Heart right ventricle (tissue), 16 donors: ENCODE data around the gene TYROBP. TPM values are rescaled to one million over a fixed set of nuclear protein-coding genes. Genes with fewer than 3 reads are reported as not detected.
A peak's percentile ranks its signal among the peaks of the same experiment; 100 is the strongest.

Source experiments
- ATAC-seq, 8 donors: fragments of 200-7000 bp; cut with Tn5 transposase; one replicate each; pipeline ENCODE4 v1.9.1; 2020; ENCODE audit warnings: mild to moderate bottlenecking in 8 of 8, moderate library complexity in 8 of 8, moderate number of reproducible peaks in 1 of 8
- DNase-seq, 2 donors: peaks; one replicate each; pipeline ENCODE4 v3.0.0-alpha.2; 2020
- H3K27ac ChIP-seq, 10 donors: fragments of 200-600 bp; sonication (generic) in 2 of 10; one replicate each; pipeline versions ENCODE4 v1.5.0 to v1.8.0; 2020 to 2022; ENCODE audit warnings: mild to moderate bottlenecking in 3 of 10
- H3K27me3 ChIP-seq, 7 donors: fragments of 200-600 bp; one replicate each; pipeline ENCODE4 v1.8.0; 2021 to 2022; ENCODE audit warnings: mild to moderate bottlenecking in 2 of 7
- H3K36me3 ChIP-seq, 9 donors: fragments of 200-600 bp; sonication (generic) in 1 of 9; one replicate each; pipeline versions ENCODE4 v1.5.0 to v1.8.0; 2020 to 2022; ENCODE audit warnings: mild to moderate bottlenecking in 2 of 9
- H3K4me1 ChIP-seq, 9 donors: fragments of 200-600 bp; sonication (generic) in 1 of 9; one replicate each; pipeline versions ENCODE4 v1.5.0 to v1.8.0; 2020 to 2022; ENCODE audit warnings: mild to moderate bottlenecking in 4 of 9
- H3K4me3 ChIP-seq, 10 donors: fragments of 200-600 bp; sonication (generic) in 2 of 10; one replicate each; pipeline versions ENCODE4 v1.5.0 to v1.8.0; 2020 to 2022; ENCODE audit warnings: mild to moderate bottlenecking in 7 of 10, moderate library complexity in 2 of 10
- H3K9me3 ChIP-seq, 11 donors: fragments of 200-600 bp in 10 of 11; sonication (generic) in 2 of 11; one replicate each; pipeline versions ENCODE4 v1.5.0 to v1.8.0; 2013 to 2022; ENCODE audit warnings: mild to moderate bottlenecking in 2 of 11, control low read depth in 1 of 11, moderate library complexity in 1 of 11
- CTCF ChIP-seq, 9 donors: fragments of 200-600 bp; sonication (generic) in 2 of 9; IDR thresholded peaks; one replicate each; pipeline versions ENCODE4 v1.5.0 to v1.8.0; 2021 to 2022; ENCODE audit warnings: antibody characterized with exemption in 9 of 9, mild to moderate bottlenecking in 5 of 9, moderate library complexity in 1 of 9
- WGBS, 2 donors: extraction: QIAGEN DNeasy Blood & Tissue Kit; methylation state at CpG; one replicate each; pipeline ENCODE4 v1.1.7; 2013; ENCODE audit warnings: inconsistent platforms in 1 of 2; 5-methylcytosine and 5-hydroxymethylcytosine counted together
- intact Hi-C, 10 donors: fragments of 100-400 bp; cut with DNase I; formaldehyde crosslinking; loops; one replicate each; pipeline versions ENCODE4 v1.11.1 to v1.14.2; 2022
- polyA plus RNA-seq, 2 donors: library from polyadenylated mRNA; stranded (reverse); fragments of 200-250 nt; gene quantifications; one replicate each; pipeline ENCODE4 v1.2.3, GENCODE V29; 2013
- total RNA-seq, 10 donors: library from RNA; stranded (reverse); fragmentation: NEBNext Ultra II Directional in 3 of 10; extraction: Animal tissue kit (Norgen Biotek cat#: 25700) in 3 of 10; gene quantifications; one replicate each; pipeline versions ENCODE4 v1.2.1 to v1.2.4, GENCODE V29; 2021 to 2023
- donor health status: Arrhythmogenic right ventricular cardiomyopathy.
- donor health status: ischemic (EF 13 %, LVEDD 7.1; RV severe dilation, severe dysfunction).
- donor health status: healthy with polysubstance abuse.
- donor health status: DM: no; HTN: yes; CAD: no.
- donor health status: DM: no; HTN: no; CAD: no.
- donor health status: ischemic (EF 25% LVEDD 6.9; RV normal size, moderate dysfunction).
- donor health status: ischemic (EF 25% LVEDD 5.7; RV mildly dilated, moderate dysfunction).
- donor health status: healthy.
- donor health status: DM: yes; HTN: yes; CAD: no.
- donor health status: Ischemic cardiomyopathy.
- donor health status: ischemic (EF 35%, LVEDD 5.7; RV mildly dilated, moderate dysfunction).
- donor health status: nonischemic (EF 11% LVEDD 7.7; RV severe dilation, severe dysfunction).
- donor health status: DM: yes; HTN: yes; CAD: no.
- donor health status: PGD.
- donor health status: ischemic (EF 29% LVEDD 5.4; RV normal size, mild dysfunction).
- donor health status: nonischemic (EF 23%, LVEDD 6.1; RV moderate dilation, normal function).

TYROBP gene
- total and polyA plus RNA-seq, 12 donors = 8.4 to 122 (median 18.4) TPM

- peak within 1 kb of the TSS; percentile 44 to 69 (median 64) for H3K4me3 ChIP-seq
- peak within 1 kb of the TSS; percentile 14 to 86 (median 77) for H3K27ac ChIP-seq
- peaks cover 0 to 21% (median 0%) of the 10 kb centered on the region in 7 donors for H3K27me3 ChIP-seq
- no peak for TF ChIP-seq CTCF (IDR thresholded peaks at IDR 0.05)
- DNase-seq (peak; percentile 67 to 78), ATAC-seq (peak in 7 of 8 donors; percentile 7 to 52 (median 37))
- H3K36me3 ChIP-seq = peaks cover 0 to 21% (median 0%) of the 10 kb centered on the region in 9 donors
- H3K9me3 ChIP-seq = no peaks in the 10 kb centered on the region
- H3K4me1 ChIP-seq = peaks cover 3 to 39% (median 26%) of the 10 kb centered on the region in 9 donors
- intact Hi-C loops = loop anchor here in 5 of 10 donors (10.0 kb wide), 4 partner anchors 161 to 391 kb away; partner anchors contain the start of genes ARHGAP33 (in 2 of the 5), IGFLR1 (in 2 of the 5), LIN37 (in 2 of the 5) and PSENEN (in 2 of the 5)
- 1% methylated on average over 44 to 68 of the region's 68 CpGs for WGBS, 2 donors
These were observed 28.0 kb upstream of the TYROBP start, which contains the start of gene LRFN3 for GRCh38 chr19:35935911-35936737. Gene LRFN3 (plus strand): TSS chr19:35936374. CDS start chr19:35939426, 3,052 bp downstream.

- no peak for ATAC-seq
- no peak for TF ChIP-seq CTCF (IDR thresholded peaks at IDR 0.05)
- Histone ChIP-seq H3K4me1 (peaks cover 3 to 50% (median 22%) of the 10 kb centered on the region in 9 donors), H3K4me3 (no peak overlapping the region), H3K9me3 (no peaks in the 10 kb centered on the region), H3K27me3 (peaks cover 0 to 20% (median 0%) of the 10 kb centered on the region in 7 donors), H3K27ac (no peak overlapping the region), H3K36me3 (no peaks in the 10 kb centered on the region)
- no peak for DNase-seq
- intact Hi-C loops = loop anchor here (2.0 to 10.0 kb wide), 13 partner anchors 35 to 1635 kb away; partner anchors contain the start of genes IGFLR1 (in 3 of the 10), LIN37 (in 3 of the 10), PSENEN (in 3 of the 10) and U2AF1L4 (in 3 of the 10)
- 44 to 49% methylated on average over 7 of the region's 7 CpGs for WGBS, 2 donors
These were observed 24.3 kb upstream of the TYROBP start for GRCh38 chr19:35932291-35932936.

- peaks cover 0 to 14% (median 0%) of the 10 kb centered on the region in 7 donors for H3K27me3 ChIP-seq
- H3K36me3 ChIP-seq = no peaks in the 10 kb centered on the region
- H3K4me3 ChIP-seq = peak overlapping the region in 2 of 10 donors; percentile 18 to 22
- peak in 5 of 9 donors; percentile 2 to 47 (median 10) for TF ChIP-seq CTCF (IDR thresholded peaks at IDR 0.05)
- ATAC-seq (peak in 2 of 8 donors; percentile 0 to 1), DNase-seq (no peak)
- intact Hi-C loops = loop anchor here (1.0 to 10.0 kb wide), 20 partner anchors 31 to 1635 kb away; partner anchors contain the start of genes LIN37 (in 4 of the 10), IGFLR1 (in 3 of the 10), PSENEN (in 3 of the 10) and U2AF1L4 (in 3 of the 10)
- H3K4me1 ChIP-seq = peaks cover 3 to 44% (median 16%) of the 10 kb centered on the region in 9 donors
- H3K27ac ChIP-seq = no peak overlapping the region
- WGBS, 2 donors = 3 to 8% methylated on average over 9 of the region's 9 CpGs
- no peaks in the 10 kb centered on the region for H3K9me3 ChIP-seq
These were observed 23.7 kb upstream of the TYROBP start for GRCh38 chr19:35931874-35932202.
